GM12878 (cell line): ENCODE results near the gene TMC5. TPM values are rescaled to one million over a fixed set of nuclear protein-coding genes. Genes with fewer than 3 reads are reported as not detected.

Experiments used
- ATAC-seq: fragments of 200-7000 bp; cut with Tn5 transposase; 3 replicates; pipeline ENCODE4 v1.9.1; 2020; ENCODE audit warnings: mild to moderate bottlenecking, moderate library complexity
- BruUV-seq: library from RNA; stranded (reverse); fragments of 400-500 nt; replicated peaks from 2 replicates; lab custom pipeline; 2021; lab: Mats Ljungman, UMichigan
- CTCF ChIA-PET: fragments of 300-600 bp; sonication (Branson Sonifier 250); formaldehyde crosslinking; extraction: SDS; loops from one replicate; lab custom pipeline; 2021; ENCODE audit warnings: inconsistent platforms; lab: Yijun Ruan, JAX
- POLR2A ChIA-PET: fragments of 350-600 bp; formaldehyde crosslinking; extraction: SDS; loops from one replicate; lab custom pipeline; 2021; ENCODE audit warnings: inconsistent platforms; lab: Charles Lee
- RAD21 ChIA-PET: fragments of 300-600 bp; sonication (Branson Sonifier 250); formaldehyde crosslinking; loops from one replicate; lab custom pipeline; 2023; ENCODE audit warnings: antibody characterized with exemption; ENCODE audit not compliant: unreplicated experiment; lab: Charles Lee
- SMC1A ChIA-PET: fragments of 300-600 bp; sonication (Branson Sonifier 250); formaldehyde crosslinking; loops from one replicate; lab custom pipeline; 2023; ENCODE audit not compliant: unreplicated experiment, uncharacterized antibody; lab: Charles Lee
- DNase-seq: peaks from one replicate; pipeline ENCODE4 v3.0.0-alpha.2; 2011; ENCODE audit warnings: low read depth, low spot score
- FAIRE-seq: peaks from 3 replicates; lab custom pipeline; 2011; peaks lifted over from hg19 to GRCh38; lab: Jason Lieb, UNC
- H2AFZ ChIP-seq: 2 replicates; pipeline ENCODE4 v1.6.0; 2011; ENCODE audit warnings: low read depth, low read length, control low read depth; ENCODE audit not compliant: control insufficient read depth
- H3K27ac ChIP-seq: 2 replicates; pipeline ENCODE4 v1.5.1; 2011; ENCODE audit warnings: control low read depth; ENCODE audit not compliant: control insufficient read depth, insufficient read depth
- H3K27me3 ChIP-seq, 2 experiments: replicated peaks in 1 of 2; 2 replicates each; pipeline versions ENCODE4 v1.6.0 to v1.6.1; 2011; ENCODE audit warnings: low read length in 1 of 2; ENCODE audit not compliant: control insufficient read depth in 2 of 2, insufficient read depth in 2 of 2
- H3K36me3 ChIP-seq, 2 experiments: 2 replicates each; pipeline ENCODE4 v1.5.1; 2011; ENCODE audit warnings: low read length in 1 of 2; ENCODE audit not compliant: control insufficient read depth in 2 of 2, insufficient read depth in 2 of 2
- H3K4me1 ChIP-seq: 2 replicates; pipeline ENCODE4 v1.6.1; 2011; ENCODE audit warnings: mild to moderate bottlenecking, low read length, moderate library complexity, mixed read lengths; ENCODE audit not compliant: control insufficient read depth, insufficient read depth
- H3K4me2 ChIP-seq: 2 replicates; pipeline ENCODE4 v1.6.0; 2011; ENCODE audit warnings: control low read depth; ENCODE audit not compliant: control insufficient read depth, insufficient read depth
- H3K4me3 ChIP-seq: fragments of 200-600 bp; sonication (generic); 2 replicates; pipeline ENCODE4 v1.5.1; 2016
- H3K79me2 ChIP-seq: 2 replicates; pipeline ENCODE4 v1.6.0; 2011; ENCODE audit warnings: low read length; ENCODE audit not compliant: control insufficient read depth, insufficient read depth
- H3K9ac ChIP-seq: 2 replicates; pipeline ENCODE4 v1.8.0; 2011; ENCODE audit warnings: low read length, control low read depth, mixed read lengths; ENCODE audit not compliant: control insufficient read depth, insufficient read depth
- H3K9me3 ChIP-seq: replicated peaks from 3 replicates; pipeline ENCODE4 v1.5.1; 2011; ENCODE audit warnings: mild to moderate bottlenecking, low read length; ENCODE audit not compliant: control insufficient read depth, insufficient read depth
- H4K20me1 ChIP-seq: 2 replicates; pipeline ENCODE4 v1.6.0; 2011; ENCODE audit not compliant: control insufficient read depth, insufficient read depth
- ATF7 ChIP-seq: fragments of 450-650 bp; IDR thresholded peaks from 2 replicates; pipeline ENCODE4 v1.6.1; 2016; ENCODE audit warnings: low read depth, mild to moderate bottlenecking
- CUX1 ChIP-seq: IDR thresholded peaks from 2 replicates; pipeline ENCODE4 v1.6.1; 2012; ENCODE audit warnings: improper control_type of control experiment, low read depth, low read length; ENCODE audit not compliant: insufficient replicate concordance
- HSF1 ChIP-seq: fragments of 150-350 bp; IDR thresholded peaks from 2 replicates; pipeline ENCODE4 v1.6.1; 2014; ENCODE audit warnings: mild to moderate bottlenecking, low read depth, low read length
- IRF4 ChIP-seq: IDR thresholded peaks from 2 replicates; pipeline ENCODE4 v1.6.1; 2011; ENCODE audit warnings: low read depth, low read length
- NFXL1 ChIP-seq: fragments of 450-650 bp; IDR thresholded peaks from 2 replicates; pipeline ENCODE4 v1.6.1; 2017; ENCODE audit warnings: antibody characterized with exemption, mild to moderate bottlenecking, borderline replicate concordance
- POLR2AphosphoS5 ChIP-seq: IDR thresholded peaks from 2 replicates; pipeline ENCODE4 v1.6.1; 2011; ENCODE audit warnings: mild to moderate bottlenecking, low read length, inconsistent platforms
- RELB ChIP-seq: fragments of 450-650 bp; IDR thresholded peaks from 2 replicates; pipeline ENCODE4 v1.6.1; 2017; ENCODE audit warnings: low read depth, mild to moderate bottlenecking, moderate library complexity
- RUNX3 ChIP-seq: IDR thresholded peaks from 2 replicates; pipeline ENCODE4 v1.6.1; 2012; ENCODE audit warnings: low read length, inconsistent platforms
- TAF1 ChIP-seq: IDR thresholded peaks from 2 replicates; pipeline ENCODE4 v1.6.1; 2011; ENCODE audit warnings: mild to moderate bottlenecking, low read depth, low read length, borderline replicate concordance
- TCF3 ChIP-seq: IDR thresholded peaks from 2 replicates; pipeline ENCODE4 v1.6.1; 2012; ENCODE audit warnings: low read depth, mild to moderate bottlenecking, low read length, borderline replicate concordance; ENCODE audit not compliant: insufficient read depth
- ZNF687 ChIP-seq: fragments of 450-650 bp; IDR thresholded peaks from 2 replicates; pipeline ENCODE4 v1.6.1; 2017; ENCODE audit warnings: mild to moderate bottlenecking, moderate library complexity
- ZZZ3 ChIP-seq: IDR thresholded peaks from 2 replicates; pipeline ENCODE4 v1.6.1; 2011; ENCODE audit warnings: low read depth; ENCODE audit not compliant: control insufficient read depth, insufficient read length
- WGBS: methylation state at CpG from one replicate; pipeline ENCODE4 v1.1.6; 2016; ENCODE audit warnings: low lambda C conversion rate; ENCODE audit not compliant: insufficient replicate concordance, insufficient coverage; ENCODE audit errors: missing lambda C conversion rate; 5-methylcytosine and 5-hydroxymethylcytosine counted together
- in situ Hi-C: fragments of 300-500 bp; cut with MboI; formaldehyde crosslinking; loops from 9 replicates; pipeline ENCODE4 v1.14.3; 2018; ENCODE audit warnings: mixed read lengths
- intact Hi-C: fragments of 100-400 bp; cut with micrococcal nuclease; formaldehyde crosslinking; loops from one replicate; pipeline ENCODE4 v1.14.2; 2022; ENCODE audit not compliant: unreplicated experiment
- polyA plus RNA-seq, 11 experiments: library from polyadenylated mRNA; depleted of rRNA in 4 of 11; unstranded in 6 of 11; stranded (reverse) in 5 of 11; fragments of >200 nt; fragmentation: Nextera tagmentation in 4 of 11; fragmentation: Illumina TruSeq in 1 of 11; extraction: Ambion mirVana in 4 of 11; extraction: Trizol in 1 of 11; gene quantifications; 1 replicate in 1 of 11; 2 replicates in 10 of 11; pipeline versions ENCODE4 v1.2.1 to v1.2.3, GENCODE V29; 2011 to 2016; ENCODE audit warnings: inconsistent platforms in 2 of 11, missing spikeins in 2 of 11, low read depth in 1 of 11
- total RNA-seq, 4 experiments: library from RNA; depleted of rRNA in 3 of 4; stranded (reverse); fragments of >200 nt in 3 of 4; fragmentation: Illumina TruSeq in 1 of 4; extraction: Trizol in 1 of 4; gene quantifications; 2 replicates each; pipeline versions ENCODE4 v1.2.1 to v1.2.3, GENCODE V29; 2013 to 2021

TMC5 gene
- total and polyA plus RNA-seq, 10 of the 15 experiments (the other 5 are each of a cell fraction or from before 2014, with no cell fraction given): 0.01 to 0.10 (median 0.07) TPM; not detected in 5

- FAIRE-seq: no peak
- no peak for TF ChIP-seq RUNX3
- no peak for TF ChIP-seq ZNF687
- no peak for TF ChIP-seq HSF1
- TF ChIP-seq ATF7: no peak
- TF ChIP-seq TCF3: no peak
- TF ChIP-seq POLR2AphosphoS5: no peak
- no peak for TF ChIP-seq TAF1
- TF ChIP-seq IRF4: no peak
- TF ChIP-seq RELB: no peak
- no peak for TF ChIP-seq CUX1
- no peak for TF ChIP-seq NFXL1
- no peak for TF ChIP-seq ZZZ3
Observed at GRCh38 chr16:19497176-19497575, 79.5 kb downstream of the TMC5 start.

More at GRCh38 chr16:19497176-19497575, 79.5 kb downstream of the TMC5 start:
- peaks cover under 1 to 2% of the 10 kb centered on the region in 2 experiments; a peak in 3 of 4 replicates for H3K36me3 ChIP-seq
- SMC1A ChIA-PET: no interaction called here
- in situ Hi-C loops: no loop called here
- no peak overlapping the region for H3K4me3 ChIP-seq
- peaks cover 4% of the 10 kb centered on the region; the same call in 1 of the 2 replicates for H3K4me1 ChIP-seq
- no peaks in the 10 kb centered on the region for H4K20me1 ChIP-seq
- no peak overlapping the region for H2AFZ ChIP-seq
- DNase-seq (no peak), ATAC-seq (no peak)
- H3K9ac ChIP-seq: no peak overlapping the region
- H3K79me2 ChIP-seq: no peaks in the 10 kb centered on the region
- H3K9me3 ChIP-seq: no peaks in the 10 kb centered on the region
- H3K27me3 ChIP-seq: no peaks in the 10 kb centered on the region
- WGBS: 99% methylated on average over 5 of the region's 5 CpGs
- intact Hi-C loops: no loop called here
- RAD21 ChIA-PET: no interaction called here
- H3K27ac ChIP-seq: no peak overlapping the region
- H3K4me2 ChIP-seq: no peak overlapping the region
- POLR2A ChIA-PET: no interaction called here
- BruUV-seq: no TSS peak
- CTCF ChIA-PET: no interaction called here
